DND-41 (cell line): ENCODE data around the gene SIN3B.

Experiments
- CTCF ChIP-seq: IDR thresholded peaks from 2 replicates; pipeline ENCODE4 v1.5.1; 2012; ENCODE audit warnings: borderline replicate concordance, low read length, moderate library complexity, mild to moderate bottlenecking; ENCODE audit not compliant: poor library complexity, severe bottlenecking; ENCODE audit errors: extremely low read depth
- EZH2 ChIP-seq: IDR thresholded peaks from 3 replicates; pipeline ENCODE4 v1.6.1; 2012; ENCODE audit warnings: borderline replicate concordance, low read depth, mild to moderate bottlenecking, moderate library complexity, low read length, inconsistent platforms; ENCODE audit not compliant: severe bottlenecking

- TF ChIP-seq CTCF, result no peak
- TF ChIP-seq EZH2, result no peak
Measured at GRCh38 chr19:16829822-16830289, 658 bp downstream of the SIN3B start.
